Stimulated activated CD4-positive, alpha-beta T cell treated with anti-CD3 and anti-CD28 coated beads, Interleukin-1b, Interleukin-23, amount 100 ng/mL, for 24 hours (primary cell): ENCODE results near the gene FLOT2.
"Not testable (repeated sequence)": the region's sequence is repeated elsewhere in the genome, so short reads cannot be mapped to it uniquely, and the experiment has no call there.

Experiments used
- DNase-seq, 4 experiments: peaks; one replicate each; pipeline ENCODE4 v3.0.0-alpha.2; 2020; ENCODE audit warnings: low read depth in 4 of 4, low spot score in 1 of 4

FLOT2 gene

DNA sequence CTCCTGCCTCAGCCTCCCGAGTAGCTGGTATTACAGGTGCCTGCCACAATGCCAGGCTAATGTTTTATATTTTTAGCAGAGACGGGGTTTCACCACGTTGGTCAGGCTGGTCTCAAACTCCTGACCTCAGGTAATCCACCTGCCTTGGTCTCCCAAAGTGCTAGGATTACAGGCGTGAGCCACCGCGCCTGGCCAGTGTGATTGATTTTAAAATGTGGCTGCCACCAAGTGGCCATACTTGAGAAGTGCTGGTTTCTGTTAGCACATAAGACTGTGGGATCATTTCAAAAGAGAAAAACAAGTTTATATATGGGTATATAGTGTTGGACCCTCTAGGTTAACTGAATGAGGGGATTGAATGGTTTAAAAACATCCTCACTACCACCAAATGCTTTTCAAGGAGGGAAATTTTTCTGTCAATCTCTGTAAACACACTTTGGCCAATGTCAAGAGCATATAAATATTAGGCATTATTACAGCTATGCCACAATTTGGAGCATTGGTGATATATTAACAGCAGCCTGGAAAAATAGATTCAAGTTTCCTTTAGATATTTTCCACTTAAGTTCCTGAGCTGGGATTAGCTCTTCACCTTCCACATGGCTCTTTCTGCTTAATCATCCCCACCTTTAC is 18.9 kb upstream of the FLOT2 start:
- DNase-seq = no peak

DNA sequence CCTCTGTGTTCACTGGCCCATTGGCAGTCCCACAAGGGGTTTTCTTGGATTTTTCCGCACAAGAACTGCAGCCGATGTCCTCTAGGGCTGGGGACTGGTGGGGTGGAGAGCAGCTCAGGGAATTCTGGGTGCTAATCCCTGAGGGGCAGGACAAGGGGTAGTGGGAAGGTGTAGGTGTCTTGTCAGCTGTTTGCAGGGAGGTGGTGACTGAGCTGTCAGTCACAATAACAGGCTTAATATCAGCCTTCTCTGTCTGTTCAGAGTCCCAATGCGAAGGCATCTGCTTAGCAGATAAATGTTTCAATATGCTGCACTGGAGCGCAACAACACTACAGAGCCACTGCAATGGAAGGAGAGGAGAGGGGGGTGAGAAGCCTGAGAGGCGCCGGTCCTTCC is 15.4 kb upstream of the FLOT2 start:
- DNase-seq = no peak

DNA sequence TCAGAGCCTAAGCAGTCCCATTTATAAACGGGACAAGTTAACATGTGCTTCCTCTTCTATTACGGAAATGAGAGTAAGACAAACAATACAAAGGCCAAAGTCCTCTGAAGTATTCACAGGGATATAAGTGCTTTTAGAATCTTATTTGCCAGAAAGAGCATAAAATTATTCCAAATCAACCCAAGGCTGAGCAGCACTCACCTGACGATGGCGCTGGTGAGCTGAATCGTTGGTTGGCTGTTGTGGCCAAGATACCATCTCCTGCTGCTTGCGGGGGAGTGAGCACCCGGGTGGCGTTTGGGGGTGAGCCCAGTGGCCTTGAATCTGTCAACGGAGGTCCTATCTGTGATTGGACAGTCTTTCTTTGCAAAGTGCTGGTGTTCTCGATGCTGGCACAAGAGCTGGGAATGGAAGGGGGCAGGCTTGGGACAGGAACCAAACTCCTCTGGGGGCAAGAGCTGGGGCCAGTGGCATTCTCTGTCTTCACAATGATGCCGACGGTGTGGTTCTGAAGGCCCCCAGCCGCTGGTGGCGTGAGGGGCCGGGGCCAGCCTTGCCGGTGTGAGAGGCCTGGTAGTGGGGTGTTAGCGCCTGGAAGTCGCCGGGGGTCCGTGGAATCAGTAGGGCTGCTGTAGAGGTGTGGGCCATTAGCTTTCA is 14.9 kb upstream of the FLOT2 start:
- DNase-seq = no peak

DNA sequence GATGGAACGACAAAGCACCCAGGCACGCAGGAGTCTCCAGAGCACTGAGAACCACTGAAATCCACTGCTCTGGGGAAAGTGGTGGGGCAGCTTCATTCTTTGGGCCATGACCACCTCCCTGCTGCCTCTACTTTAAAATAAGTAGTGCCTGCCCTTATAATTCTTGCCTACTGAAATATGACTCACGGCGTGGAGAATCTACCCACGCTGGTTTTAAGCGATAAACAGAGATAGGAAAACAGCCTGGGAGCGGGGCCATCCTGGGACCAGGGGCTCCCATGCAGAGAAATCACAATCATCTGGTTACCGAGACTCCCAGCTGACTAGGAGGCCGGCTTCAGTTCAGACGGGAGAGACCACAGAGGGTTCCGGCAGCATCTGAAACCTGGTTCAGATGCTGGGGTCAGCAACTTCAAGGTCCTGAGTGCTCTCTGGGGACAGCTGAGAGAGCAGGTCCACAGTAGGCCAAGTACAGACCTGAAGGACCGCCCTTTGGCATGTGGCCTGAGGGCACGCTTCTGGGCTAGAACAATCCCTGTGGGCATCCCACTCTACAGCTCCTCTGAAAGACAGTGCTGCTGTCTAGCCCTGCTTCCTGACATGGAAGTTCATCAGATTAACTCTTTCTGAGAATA is 14.0 kb upstream of the FLOT2 start:
- no peak for DNase-seq

DNA sequence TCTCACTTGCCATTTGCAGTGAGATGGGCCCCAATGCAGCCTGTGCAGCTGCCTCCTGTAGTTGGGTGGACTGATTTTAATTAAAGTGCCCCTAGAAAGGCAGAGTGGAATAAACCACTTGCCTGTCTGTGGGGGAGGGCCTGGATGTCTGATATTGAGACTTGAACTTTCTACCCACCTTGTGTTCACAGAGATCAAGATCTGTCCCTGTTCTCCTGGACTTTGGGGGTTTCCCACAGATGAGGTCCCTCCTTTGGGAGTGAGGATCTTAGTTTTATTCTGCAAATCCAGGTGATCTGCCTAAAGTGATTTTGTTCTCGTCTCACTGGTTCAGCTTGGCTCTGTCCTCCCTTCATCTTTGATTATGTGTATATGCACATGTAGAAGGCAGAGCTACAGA is 13.0 kb upstream of the FLOT2 start:
- DNase-seq = no peak

DNA sequence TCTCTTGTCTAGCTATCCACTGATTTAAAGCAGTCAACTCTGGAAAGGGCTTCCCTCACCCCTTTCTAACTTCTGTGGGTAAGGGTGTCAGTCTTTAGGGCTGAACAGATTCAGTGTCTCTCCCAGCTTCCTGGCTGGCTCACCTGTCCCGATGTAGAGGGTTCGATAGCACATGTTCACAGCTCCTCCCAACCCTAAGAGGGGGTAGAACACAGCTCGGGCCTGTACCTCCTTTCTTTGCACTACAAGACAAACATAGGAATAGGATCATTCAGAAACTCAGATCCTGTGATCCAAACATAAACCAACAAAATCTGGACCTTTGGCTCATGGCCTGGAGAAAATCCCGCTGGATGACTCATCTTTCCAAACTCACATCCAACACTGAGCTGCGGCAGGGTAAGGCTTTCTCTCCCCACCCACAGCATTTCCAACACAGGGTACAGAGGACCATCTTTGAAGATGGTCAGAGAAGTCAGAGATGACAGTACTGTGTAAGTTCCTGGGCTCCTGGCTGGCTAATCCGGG is 11.2 kb upstream of the FLOT2 start:
- DNase-seq = no peak

DNA sequence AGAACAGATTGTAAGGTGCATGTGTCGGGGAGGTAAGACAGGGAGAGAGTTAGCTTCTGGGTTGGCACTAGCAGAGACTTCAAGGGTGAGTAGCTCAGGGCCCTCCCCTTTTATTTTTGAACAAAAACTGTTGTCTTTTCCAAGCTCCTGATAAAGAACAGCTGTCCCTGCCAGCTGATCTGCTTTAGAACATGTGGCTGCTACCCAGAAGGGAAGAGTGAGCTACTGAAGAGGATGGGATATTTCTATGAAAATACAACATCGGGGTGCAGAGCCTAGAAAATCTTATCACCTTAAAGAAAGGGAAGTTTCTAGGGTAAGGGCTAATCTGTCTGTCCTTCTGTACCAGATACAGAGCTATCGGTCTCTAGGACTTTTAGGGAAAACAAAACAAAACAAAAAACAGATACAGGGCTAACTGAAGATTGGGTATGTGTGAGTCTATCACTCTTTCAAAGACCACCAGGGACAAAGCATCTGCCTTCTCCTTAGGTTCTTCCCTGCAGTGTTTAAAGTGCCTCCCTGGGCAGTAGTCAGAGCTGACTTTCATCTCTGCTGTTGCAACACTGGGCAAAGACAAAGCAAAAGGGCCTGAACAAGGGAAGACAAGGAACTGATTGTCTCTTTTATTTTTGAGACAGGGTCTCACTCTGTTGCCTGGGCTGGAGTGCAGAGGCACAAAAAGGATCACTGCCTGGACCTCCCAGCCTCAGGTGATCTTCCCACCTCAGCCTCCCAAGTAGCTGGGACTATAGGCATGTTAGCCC is 10.4 kb upstream of the FLOT2 start:
- DNase-seq = no peak

DNA sequence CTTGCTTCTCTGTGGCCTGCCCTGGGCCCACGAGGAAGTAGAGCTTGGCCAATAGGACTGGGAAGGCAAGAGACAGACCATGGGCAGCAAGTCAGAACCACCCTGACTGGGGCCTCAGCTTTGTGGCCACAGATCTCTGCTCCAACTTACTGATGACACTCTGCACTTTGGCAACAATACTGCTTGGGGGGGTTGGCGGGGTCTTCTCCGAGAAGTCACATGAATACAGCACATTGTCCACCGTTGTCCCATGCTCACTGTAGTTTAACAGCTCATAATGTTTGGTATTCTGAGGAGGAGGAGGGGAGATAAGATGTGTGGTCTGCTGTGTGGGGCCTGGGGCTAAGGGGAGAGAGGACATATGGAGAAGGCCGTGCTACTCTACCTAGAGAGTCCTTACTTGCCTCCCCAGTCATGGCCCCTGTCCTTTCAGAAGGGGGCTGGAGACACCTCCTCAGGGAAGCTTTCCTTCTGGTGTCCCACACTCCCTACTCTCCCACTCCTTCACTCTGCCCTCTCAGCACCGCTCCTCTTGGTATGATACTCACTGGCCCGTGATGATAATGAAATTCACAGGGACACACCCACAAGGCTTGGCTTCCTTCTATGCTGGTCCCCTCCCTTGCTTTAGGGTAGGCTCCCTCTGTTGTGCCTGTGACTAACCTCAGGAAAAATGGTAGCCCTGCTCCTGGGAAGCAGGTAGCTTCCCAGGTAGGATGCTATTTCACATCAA is 9.3 kb upstream of the FLOT2 start:
- no peak for DNase-seq

DNA sequence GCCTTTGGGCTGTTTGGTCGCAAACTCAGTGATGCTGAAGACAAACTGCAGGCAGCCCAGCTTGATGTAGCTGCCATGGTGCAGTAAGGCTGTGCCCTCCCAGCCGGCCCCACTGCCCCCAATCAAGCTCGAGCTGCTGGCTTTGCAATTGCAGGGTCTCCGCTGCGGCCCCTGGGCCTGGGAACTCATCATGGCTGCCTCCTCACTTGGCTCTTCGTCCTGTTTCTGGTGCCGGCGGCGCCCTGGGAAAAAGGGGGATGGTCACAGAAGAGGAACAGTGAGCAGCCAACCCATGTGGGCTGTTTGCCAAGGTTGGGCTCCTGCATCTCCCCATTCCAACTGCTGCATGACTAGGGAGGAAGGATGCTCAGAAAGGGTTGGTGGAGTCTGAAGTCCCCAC is 8.7 kb upstream of the FLOT2 start:
- DNase-seq = no peak

DNA sequence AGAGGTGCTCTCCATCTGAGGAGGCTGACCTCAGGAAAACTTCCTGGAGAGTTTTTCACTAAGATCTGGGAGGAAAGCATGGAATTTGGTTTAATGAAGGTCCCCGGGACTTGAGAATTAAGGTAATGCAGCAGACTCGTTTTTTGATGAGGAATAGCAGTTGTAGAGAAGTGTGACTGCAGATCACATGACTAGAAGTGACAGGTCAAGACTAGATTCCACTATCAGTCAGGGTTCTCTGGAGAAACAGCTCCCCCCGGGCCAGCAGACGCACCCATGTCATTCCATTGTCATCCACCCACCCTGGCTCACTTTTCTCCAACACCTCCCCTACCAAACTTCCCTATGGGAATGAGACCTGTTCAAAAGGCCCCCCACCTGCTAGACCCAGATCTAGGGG is 7.3 kb upstream of the FLOT2 start:
- DNase-seq = no peak

DNA sequence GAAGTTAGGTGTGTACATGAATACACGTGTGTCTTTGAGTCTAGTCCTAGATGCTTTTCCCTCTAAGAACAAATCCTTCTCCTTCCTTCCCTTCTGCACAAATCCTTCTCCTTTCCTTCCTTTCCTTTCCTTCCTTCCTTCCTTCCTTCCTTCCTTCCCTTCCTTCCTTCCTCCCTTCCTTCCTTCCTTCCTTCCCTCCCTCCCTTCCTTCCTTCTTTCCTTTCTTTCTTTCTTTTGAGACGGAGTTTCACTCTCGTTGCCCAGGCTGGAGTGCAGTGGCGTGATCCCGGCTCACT is 6.0 kb upstream of the FLOT2 start:
- DNase-seq = not testable (repeated sequence)

DNA sequence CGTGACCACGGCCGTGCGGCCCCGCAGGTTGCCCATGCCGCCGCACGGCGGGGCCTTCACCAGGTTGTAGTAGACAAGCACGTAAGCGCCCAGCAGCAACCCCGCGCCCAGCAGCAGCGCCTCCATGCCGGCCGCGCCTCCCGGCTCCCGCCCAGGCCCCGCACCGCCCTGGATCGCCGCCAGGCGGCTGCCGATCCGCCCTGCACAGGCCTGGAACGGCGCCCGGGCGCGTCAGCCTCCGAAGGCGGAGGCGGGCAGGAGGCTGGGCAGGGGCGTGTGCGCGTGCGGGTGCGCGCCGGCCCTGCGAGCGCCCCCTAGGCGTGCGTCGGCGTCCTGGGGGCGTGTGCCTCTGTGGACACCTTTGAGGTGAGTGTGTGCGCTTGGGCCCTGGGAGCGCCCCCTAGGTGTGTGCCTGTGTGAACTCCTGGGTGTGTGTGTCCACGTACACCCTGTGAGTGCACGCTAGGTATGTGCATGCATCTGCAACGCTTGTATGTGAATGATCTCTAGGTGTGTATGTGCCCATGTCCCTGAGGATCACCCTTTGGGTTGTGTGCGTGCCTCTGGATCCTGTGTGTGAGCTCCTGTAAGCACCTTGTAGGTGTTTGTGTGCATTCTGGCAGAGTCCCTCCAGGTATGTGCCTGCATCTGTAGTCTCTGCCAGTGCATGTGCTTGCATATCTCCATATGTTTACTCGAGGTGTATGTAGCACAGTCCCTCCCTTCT is 5.4 kb upstream of the FLOT2 start, which contains the start of gene DHRS13:
DHRS13 (minus strand) TSS at position 261 of the 727 bp plus-strand sequence; CDS start at position 126, 135 bp downstream.
- DNase-seq = peak; percentile 73 to 92 (median 86)

DNA sequence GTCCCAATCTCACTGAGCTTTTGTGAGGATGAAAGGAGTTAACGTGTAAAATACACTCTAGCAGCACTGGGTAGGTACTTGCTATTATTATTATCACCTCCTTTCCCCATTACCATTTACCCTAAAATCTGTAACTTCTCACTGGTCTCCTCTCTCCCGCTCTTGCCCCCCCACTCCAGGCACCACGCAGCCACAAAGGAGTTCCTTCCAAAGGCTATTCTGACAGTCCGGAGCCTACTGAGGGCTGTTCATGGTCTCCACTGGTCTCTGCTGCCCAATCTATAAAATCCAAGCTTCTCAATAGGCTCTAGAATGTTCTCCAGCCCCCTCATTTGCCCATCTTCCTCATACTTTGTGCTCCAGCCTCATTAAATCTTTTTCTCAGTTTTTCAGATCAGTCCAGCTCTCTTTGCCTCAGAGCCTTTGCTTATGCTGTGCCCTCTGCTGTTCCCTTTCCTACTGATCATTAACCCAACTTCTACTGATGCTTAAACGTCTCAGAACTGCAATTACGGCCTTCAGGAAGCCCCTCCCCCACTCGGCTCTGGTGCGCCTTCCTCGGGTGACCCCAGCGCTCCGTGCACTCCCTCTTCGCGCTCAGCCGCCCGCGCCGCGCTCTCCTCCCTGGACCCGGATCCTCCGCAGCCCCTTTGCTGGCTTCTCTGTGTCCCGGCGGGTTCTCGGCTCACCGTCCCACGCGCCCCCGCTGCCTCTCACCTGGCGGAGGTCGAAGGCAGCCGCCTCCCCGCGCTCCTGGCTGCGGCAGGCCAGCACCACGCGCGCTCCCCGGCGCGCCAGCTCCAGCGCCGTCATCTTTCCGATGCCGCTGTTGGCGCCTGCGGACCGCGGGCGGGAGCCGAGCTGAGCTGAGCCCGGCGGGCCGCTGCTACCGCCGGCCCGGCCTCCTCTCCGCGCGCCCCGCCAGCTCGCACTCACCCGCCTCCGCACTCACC is 4.6 kb upstream of the FLOT2 start:
- DNase-seq = peak in 3 of 4 experiments; percentile 46 to 57 (median 48)

DNA sequence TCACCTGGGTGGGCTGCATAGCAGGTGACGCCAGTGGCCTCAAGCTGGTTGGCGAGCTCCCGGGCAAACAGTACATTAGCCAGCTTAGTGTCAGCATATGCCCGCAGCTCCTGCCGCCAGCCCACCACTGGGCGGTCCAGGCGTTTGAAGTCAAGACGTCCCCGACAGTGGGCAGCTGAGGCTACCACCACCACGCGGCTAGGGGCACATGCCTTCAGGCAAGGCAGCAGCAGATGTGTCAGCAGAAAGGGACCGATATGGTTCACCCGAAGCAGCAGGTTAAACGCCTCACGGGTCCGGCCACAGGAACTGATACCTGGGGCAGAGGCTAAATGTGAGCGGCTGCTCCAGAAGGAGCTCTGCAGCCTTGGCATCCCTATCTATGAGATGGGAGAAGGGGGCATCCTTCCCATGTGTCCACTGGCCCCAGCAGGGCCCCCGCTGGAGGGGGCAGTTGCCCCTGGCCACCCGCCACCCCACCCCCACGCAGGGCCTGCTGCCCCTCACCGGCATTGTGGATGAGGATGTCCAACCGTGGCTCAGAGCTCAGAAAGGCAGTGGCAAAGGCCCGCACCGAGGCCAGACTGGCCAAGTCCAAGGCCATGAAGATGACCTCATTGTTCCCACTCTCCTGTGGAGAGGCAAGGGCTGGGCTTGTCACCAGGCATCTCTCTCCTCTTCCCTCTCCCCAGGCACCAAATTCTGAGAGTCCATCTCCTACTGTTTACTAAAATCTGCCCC is 3.6 kb upstream of the FLOT2 start:
- DNase-seq = no peak

DNA sequence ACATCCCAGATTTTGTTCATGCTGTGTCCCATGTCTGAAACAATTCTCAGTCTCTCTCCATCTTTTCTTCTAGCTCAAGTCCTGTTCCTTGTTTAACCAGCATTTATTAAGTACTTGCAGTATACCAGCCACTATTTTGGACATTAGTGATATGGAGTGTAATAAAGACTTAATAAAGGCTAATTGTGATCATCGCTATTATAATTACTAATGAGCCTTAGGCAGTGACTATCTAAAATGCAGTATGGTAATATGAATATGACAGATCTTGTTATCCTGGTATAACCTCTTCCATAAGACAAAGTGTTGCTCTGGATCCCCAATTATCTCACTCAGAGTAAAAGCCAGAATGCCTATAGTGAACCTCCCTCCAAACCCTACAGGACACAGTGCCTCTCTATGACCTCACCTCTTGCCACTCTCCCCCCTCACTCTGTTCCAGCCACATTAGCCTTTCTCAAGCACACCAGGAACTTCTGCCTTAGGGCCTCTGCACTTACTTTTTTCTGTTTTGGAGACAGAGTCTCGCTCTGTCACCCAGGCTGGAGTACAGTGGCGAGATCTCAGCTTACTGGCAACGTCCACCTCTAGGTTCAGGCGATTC is 1.8 kb upstream of the FLOT2 start:
- DNase-seq = no peak

DNA sequence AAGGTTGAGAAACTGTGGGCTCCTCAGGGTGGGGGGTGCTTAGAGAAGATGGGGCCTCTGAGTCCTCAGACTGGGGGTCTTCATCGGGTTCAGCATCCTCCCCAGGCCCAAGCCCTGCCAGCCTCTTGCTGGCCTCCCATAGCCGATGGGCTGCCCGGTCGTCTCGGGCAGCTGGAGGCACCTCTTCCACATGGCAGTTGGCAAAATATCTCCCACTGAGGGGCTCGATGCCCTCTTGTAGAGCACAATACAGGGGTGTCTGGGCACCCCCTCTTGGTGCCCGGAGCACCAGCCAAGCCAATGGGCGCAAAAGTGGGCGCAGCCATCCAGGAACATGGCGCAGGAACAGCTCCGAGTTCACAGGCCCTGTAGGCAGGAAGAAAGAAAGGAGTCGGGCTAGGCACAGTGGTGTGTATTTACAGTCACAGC is 1.0 kb upstream of the FLOT2 start:
- no peak for DNase-seq

DNA sequence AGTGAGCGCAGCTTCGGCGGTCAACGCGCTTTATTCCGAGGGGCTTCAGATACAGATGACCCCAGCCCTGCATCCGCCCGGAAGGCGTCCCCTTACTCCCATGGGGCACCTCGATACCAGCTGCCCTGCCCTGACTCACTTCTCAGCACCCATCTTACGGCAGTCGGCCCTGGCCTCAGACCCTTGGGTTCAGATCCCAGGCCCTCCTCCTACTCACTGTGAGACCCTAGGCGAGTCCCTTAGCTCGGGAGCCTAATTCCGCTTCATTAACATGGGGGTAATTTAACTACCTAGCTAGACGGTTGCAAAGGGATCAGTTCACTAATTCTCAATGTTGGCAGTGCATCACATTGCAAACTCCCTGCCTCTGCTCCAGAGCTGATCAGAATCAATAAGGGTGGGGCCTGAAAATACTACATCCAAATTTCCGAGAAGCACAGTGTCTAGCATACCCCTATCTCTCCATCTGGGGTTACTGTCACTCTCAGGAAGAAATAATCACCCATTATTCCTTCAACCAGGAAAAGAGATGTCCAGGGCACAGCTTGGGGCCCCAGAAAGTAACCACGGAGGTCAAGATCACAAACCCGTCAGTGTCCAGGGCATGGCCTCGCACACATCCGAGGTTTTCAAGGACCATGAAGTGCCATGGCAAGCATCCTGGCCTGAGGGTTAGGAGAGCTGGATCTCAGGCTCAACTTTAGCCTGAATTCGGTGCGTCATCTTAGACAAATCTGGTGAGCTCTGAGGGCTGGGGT is 415 bp upstream of the FLOT2 start:
- DNase-seq = peak in 1 of 4 experiments; percentile 17
